ENCODE data around the gene ZBTB2.
"Not testable (repeated sequence)": the region's sequence is repeated elsewhere in the genome, so short reads cannot be mapped to it uniquely, and the experiment has no call there.

ZBTB2 gene

GRCh38 chr6:151370509-151371078 is 20.8 kb downstream of the ZBTB2 start:
- no peak for DNase-seq (ENCODE audit: low spot score)

GRCh38 chr6:151365233-151365632 is 26.1 kb downstream of the ZBTB2 start:
- no peak for DNase-seq (ENCODE audit: low spot score)

- no peak for DNase-seq (ENCODE audit: low spot score)
These were observed 31.9 kb downstream of the ZBTB2 start for GRCh38 chr6:151359486-151359885.

- no peak for DNase-seq (ENCODE audit: low spot score)
These were observed 32.9 kb downstream of the ZBTB2 start for GRCh38 chr6:151358475-151358874.

- DNase-seq (ENCODE audit: low spot score): no peak
These were observed 33.5 kb downstream of the ZBTB2 start for GRCh38 chr6:151357758-151358436.

GRCh38 chr6:151356983-151357382 is 34.4 kb downstream of the ZBTB2 start:
- not testable (repeated sequence) for DNase-seq (ENCODE audit: low spot score)

GRCh38 chr6:151353795-151354194 is 37.6 kb downstream of the ZBTB2 start:
- no peak for DNase-seq (ENCODE audit: low spot score)

- DNase-seq (ENCODE audit: low spot score): no peak
These were observed 38.7 kb downstream of the ZBTB2 start for GRCh38 chr6:151352410-151353396.

GRCh38 chr6:151351731-151352130 is 39.6 kb downstream of the ZBTB2 start:
- DNase-seq (ENCODE audit: low spot score): no peak

- DNase-seq (ENCODE audit: low spot score): no peak
These were observed 40.1 kb downstream of the ZBTB2 start for GRCh38 chr6:151351146-151351700.

GRCh38 chr6:151350442-151351145 is 40.8 kb downstream of the ZBTB2 start:
- no peak for DNase-seq (ENCODE audit: low spot score)

GRCh38 chr6:151349651-151350270 is 41.6 kb downstream of the ZBTB2 start:
- no peak for DNase-seq (ENCODE audit: low spot score)

GRCh38 chr6:151342750-151343149 is 48.6 kb downstream of the ZBTB2 start:
- DNase-seq (ENCODE audit: low spot score): not testable (repeated sequence)

- no peak for DNase-seq (ENCODE audit: low spot score)
These were observed 49.7 kb downstream of the ZBTB2 start for GRCh38 chr6:151341476-151342195.

- no peak for DNase-seq (ENCODE audit: low spot score)
These were observed 51.0 kb downstream of the ZBTB2 start for GRCh38 chr6:151340219-151340978.

GRCh38 chr6:151339369-151339768 is 52.0 kb downstream of the ZBTB2 start:
- DNase-seq (ENCODE audit: low spot score): no peak

- no peak for DNase-seq (ENCODE audit: low spot score)
These were observed 52.6 kb downstream of the ZBTB2 start for GRCh38 chr6:151338651-151339200.

- DNase-seq (ENCODE audit: low spot score): no peak
These were observed 55.4 kb downstream of the ZBTB2 start for GRCh38 chr6:151335930-151336329.

- no peak for DNase-seq (ENCODE audit: low spot score)
These were observed 61.1 kb downstream of the ZBTB2 start for GRCh38 chr6:151330130-151330696.
